Breast epithelium (tissue), 3 donors: ENCODE data around the gene MTMR6.

Source experiments
- POLR2A ChIP-seq: fragments of 450-650 bp; IDR thresholded peaks from one replicate; pipeline ENCODE4 v1.6.1; 2016; ENCODE audit warnings: antibody characterized with exemption, mild to moderate bottlenecking, moderate library complexity
- POLR2AphosphoS5 ChIP-seq, 3 donors: sonication (generic); formaldehyde crosslinking; IDR thresholded peaks; one replicate each; pipeline ENCODE4 v1.6.1; 2017; ENCODE audit warnings: antibody characterized with exemption in 3 of 3
- TF ChIP-seq, protein P1 (sequence below), 3 donors: fragments of 450-650 bp; IDR thresholded peaks; one replicate each; pipeline ENCODE4 v1.5.1; 2016 to 2017; ENCODE audit warnings: antibody characterized with exemption in 3 of 3, mild to moderate bottlenecking in 3 of 3, moderate library complexity in 3 of 3

DNA sequence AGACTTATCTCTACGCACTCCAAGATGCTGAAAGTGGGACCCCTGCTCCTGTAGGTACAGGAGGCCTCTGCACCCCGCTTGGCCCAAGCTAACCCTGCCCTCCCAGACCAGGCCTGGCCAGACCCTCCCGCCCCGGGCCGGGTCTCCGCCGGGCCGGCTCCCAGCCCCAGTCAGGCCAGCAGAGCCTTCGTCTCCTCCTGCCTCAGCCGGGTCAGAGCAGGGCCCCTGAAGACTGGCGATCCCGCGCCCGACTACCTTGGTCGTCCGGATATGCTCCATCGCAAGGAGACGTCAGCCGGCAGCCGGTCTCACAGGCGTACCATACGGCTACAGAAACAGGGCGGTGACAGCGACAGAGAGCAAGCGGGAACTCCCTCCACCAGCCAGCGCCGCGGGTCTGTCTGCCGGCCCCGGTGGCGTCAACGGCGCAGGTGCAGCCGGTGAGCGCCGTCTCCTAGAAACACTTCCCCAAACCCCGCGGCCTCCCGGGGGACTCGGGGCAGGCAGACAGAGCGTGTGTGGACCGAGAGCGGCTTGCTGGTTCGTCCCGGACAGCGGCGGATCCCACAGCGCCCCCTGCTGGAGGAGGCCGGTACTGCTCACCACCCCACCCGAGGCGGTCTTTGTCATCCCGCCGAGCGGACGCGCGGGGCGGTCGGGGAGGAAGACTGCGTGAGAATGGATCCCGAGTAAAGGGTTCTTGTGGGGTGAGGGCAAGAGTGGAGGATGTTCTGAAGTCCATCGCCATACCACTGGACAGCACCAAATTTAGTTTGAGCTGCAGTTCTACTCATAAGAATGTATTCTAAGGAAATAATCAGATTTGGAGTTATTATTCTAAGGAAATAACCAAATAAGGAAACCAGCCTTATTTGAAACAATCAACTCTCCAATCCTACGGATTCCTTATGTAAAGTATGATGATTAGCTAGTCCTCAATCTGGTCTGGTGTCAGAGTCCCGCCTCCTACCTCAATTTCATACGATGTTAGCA is at the start of gene MTMR6:
- TF ChIP-seq, protein P1, sequence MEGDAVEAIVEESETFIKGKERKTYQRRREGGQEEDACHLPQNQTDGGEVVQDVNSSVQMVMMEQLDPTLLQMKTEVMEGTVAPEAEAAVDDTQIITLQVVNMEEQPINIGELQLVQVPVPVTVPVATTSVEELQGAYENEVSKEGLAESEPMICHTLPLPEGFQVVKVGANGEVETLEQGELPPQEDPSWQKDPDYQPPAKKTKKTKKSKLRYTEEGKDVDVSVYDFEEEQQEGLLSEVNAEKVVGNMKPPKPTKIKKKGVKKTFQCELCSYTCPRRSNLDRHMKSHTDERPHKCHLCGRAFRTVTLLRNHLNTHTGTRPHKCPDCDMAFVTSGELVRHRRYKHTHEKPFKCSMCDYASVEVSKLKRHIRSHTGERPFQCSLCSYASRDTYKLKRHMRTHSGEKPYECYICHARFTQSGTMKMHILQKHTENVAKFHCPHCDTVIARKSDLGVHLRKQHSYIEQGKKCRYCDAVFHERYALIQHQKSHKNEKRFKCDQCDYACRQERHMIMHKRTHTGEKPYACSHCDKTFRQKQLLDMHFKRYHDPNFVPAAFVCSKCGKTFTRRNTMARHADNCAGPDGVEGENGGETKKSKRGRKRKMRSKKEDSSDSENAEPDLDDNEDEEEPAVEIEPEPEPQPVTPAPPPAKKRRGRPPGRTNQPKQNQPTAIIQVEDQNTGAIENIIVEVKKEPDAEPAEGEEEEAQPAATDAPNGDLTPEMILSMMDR (IDR thresholded peaks at IDR 0.05) = peak; percentile 99
- TF ChIP-seq POLR2A (no peak), POLR2AphosphoS5 (IDR thresholded peaks at IDR 0.05) (peak in 2 of 3 donors; percentile 54 to 66)
